GM18505 (cell line): ENCODE results near the gene DIO3.
"Not testable (repeated sequence)": the region's sequence is repeated elsewhere in the genome, so short reads cannot be mapped to it uniquely, and the experiment has no call there.

ENCODE experiments used
- ATAC-seq: cut with Tn5 transposase; IDR thresholded peaks from one replicate; pipeline ENCODE4 v1.9.1; 2021; ENCODE audit not compliant: unreplicated experiment
- POLR2A ChIP-seq: IDR thresholded peaks from 4 replicates; pipeline ENCODE4 v1.6.1; 2011; ENCODE audit warnings: borderline replicate concordance; ENCODE audit not compliant: insufficient read depth, insufficient read length; ENCODE audit errors: extremely low read depth

The DIO3 gene

DNA sequence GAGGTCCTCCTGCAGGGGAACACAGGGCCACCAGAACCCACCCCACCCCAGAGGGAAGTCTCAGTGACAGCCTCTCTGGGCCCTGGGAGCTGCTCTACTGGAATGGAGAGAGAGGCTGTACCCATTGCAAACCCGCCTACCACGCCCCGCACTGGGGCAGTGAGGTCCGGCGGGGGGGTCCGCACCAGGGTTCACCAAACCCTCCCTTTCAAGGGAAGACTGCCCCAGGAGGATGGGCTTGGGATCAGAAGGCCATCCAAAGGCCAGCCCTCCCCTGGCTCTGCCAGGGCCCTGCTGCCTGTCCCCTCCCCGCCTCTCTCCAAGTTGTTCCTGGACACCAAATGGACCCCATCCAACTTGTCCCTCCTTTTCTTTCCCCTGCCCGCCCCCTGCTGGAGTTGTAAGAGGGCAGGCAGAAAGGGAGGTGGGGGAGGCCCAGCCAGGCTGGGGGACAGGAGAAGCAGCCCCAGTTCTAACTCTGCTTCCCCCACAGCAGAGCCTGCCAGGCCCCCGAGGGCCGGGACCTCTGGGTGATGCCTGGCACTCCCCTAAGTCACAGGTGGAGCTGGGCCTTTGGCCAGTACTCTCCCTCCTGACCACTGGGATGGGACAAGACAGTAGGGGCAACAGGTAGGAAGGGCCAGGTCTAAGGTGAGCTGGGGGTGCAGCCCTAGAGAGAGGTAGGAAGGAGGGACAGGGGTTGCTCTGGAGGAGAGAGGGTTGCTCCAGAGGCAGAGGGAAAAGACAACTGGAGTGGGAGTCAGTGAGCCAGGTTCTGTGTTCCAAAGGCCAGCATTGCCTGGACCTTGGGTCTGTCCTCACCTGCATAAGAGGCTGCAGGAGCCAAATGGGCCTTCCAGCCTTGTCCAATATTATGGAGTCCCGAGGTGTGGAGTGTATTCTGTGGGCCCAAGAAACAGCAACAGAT, 3.2 kb upstream of the DIO3 start:
- no peak for TF ChIP-seq POLR2A
- no peak for ATAC-seq

DNA sequence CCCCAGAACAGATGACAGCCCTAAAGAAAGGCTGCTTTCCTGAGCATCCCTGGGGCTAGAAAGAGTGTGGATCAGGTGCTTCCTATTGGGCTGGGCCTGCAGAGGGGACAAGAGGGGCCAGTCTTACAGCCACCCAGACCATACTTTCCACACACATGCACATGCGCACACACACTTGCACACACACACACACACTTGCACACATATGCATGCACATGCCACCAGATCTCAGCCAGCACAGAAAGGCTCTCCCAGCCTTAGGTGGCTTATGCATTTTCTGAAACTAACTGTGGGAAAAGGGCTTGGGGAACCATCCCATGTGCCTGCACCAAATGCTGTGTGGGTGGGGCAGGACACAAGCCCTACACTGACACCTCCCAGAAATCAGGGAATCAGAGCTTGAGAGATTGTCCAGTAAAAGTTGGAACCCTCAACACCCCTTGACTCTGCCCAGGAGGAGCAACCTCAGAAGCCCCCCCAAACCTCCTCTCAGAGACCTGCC, 2.5 kb upstream of the DIO3 start:
- TF ChIP-seq POLR2A: no peak
- ATAC-seq: no peak

DNA sequence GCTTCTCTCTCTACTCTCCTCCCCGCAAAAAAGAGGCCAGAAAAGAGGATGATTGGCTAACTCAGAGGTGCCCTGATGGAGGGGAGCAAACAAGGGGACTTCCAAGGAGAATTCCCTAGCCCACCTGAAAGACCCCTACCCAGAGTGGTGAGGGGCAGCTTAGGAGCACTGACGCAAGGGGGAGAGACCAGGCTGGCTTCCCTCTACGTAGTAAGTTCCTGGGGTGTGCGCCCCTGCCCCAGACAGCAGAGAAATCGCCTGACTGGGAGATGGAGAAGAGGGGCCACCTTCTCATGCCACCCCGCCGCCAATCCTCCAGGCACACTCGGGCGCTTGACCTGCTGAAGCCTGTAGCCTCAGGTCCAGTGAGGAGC, 2.1 kb upstream of the DIO3 start:
- ATAC-seq: no peak
- no peak for TF ChIP-seq POLR2A

- TF ChIP-seq POLR2A: no peak
- no peak for ATAC-seq
Observed at GRCh38 chr14:101559624-101560533, 1.4 kb upstream of the DIO3 start.

DNA sequence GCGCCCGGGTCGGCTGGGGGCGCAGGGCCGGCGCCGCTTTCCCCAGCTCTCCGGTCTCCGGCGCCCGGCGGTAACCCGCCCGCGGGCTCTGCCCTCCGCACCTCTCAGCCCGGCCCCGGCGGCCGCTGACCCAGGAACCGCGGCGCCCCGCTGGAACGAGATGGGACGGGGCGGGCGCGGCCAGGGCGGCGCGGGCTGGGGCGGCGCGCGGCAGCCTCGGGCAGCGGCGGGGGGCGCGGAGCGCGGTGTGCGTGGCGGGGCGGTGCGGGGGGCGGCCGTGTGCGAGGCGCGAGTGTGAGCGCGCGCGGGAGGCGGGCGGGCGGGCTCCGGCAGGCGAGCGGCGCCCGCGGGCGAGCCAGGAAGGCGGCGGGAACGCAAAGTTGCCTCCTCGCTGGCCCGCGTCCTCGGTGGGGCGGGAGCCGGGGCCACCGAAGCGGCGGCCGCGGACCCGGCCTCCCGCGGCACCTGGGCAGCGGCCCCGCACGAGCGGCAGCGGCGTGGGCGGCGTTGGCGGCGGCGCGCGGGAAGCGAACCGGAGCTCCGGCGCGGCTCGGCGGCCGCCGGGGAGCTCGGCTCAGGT, 671 bp upstream of the DIO3 start:
- TF ChIP-seq POLR2A: no peak
- ATAC-seq: no peak

GRCh38 chr14:101561897-101562490, 699 bp downstream of the DIO3 start:
- no peak for TF ChIP-seq POLR2A

DNA sequence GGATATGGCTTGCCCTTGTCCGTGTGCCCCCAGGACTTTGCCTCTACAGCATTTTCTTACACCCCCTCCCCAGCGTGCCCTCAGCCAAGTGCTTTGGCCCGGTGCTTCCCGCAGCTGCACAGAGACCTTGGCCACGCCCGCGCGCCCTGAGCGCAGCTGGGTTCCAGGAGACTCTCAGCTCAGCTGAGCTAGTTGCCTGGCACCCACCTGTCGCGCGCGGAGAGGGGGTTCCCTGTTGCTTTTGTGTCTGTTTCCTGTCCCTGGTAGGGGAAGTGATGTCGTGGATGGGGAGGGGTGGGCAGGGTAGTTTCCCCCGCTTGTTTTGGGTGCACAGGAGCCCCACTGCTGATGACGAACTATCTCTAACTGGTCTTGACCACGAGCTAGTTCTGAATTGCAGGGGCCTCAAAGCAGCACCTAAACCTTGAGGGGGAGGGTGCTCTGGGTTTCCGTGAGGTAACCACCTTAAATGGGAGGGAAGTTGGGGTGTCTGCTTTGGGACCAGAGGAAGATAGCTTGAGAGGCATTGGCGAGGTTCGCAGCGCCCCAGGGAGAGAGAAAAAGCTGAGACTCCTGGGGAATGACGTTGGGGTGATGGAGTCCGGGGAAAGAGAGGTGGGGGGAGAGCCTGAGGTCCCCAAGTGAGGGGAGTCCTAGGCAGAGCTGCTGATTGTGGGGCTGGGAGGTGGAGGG, 1.5 kb downstream of the DIO3 start:
- no peak for ATAC-seq
- TF ChIP-seq POLR2A: no peak

More at GRCh38 chr14:101561897-101562490, 699 bp downstream of the DIO3 start:
- ATAC-seq: no peak

- no peak for ATAC-seq
- no peak for TF ChIP-seq POLR2A
Observed at GRCh38 chr14:101563352-101563653, 2.0 kb downstream of the DIO3 start.

GRCh38 chr14:101563654-101564443, 2.6 kb downstream of the DIO3 start:
- TF ChIP-seq POLR2A: no peak
- ATAC-seq: no peak

GRCh38 chr14:101564444-101564776, 3.1 kb downstream of the DIO3 start:
- no peak for ATAC-seq
- no peak for TF ChIP-seq POLR2A

DNA sequence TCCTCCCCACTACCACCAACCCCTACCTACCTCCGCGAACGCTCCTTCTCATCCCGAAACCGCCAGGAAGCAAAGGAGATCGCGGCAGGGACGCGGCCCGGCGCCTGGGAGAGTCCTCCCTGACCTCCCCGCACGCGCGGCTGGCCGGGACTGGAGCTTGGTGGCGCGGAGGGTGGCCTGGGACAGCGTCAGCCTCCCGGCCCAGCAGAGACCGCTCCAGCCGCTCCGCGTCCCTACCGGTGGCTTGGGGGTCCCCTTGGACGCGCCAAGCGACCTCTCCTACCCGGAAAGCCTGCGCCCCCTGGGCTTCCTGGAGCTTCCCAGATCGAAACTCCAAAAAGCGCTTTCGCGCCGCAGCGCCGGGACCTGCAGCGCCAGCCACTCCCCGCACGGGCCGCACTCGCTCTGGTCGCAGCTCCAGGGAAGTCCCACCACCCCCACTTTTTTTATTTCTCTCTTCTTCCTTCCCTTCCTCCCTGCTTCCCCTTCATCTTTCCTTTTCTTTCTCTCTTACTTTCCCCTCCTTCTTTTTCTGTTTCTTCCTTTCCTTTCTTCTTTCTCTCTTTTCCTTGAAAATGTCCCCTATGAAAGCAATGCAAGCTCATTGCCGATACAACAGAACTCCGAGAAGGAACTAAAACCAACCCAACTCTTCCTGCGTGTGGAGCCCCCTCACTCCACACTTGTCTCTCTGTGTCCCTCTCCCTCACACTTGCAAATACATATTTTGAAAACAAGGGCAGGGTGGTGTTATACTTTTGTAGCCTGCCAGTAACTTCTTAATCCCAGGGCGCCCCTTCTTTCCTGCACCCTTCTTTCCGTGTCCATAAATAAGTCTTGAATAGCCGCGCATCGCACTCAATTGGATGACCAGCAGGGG, 3.8 kb downstream of the DIO3 start:
- no peak for ATAC-seq
- TF ChIP-seq POLR2A: no peak

DNA sequence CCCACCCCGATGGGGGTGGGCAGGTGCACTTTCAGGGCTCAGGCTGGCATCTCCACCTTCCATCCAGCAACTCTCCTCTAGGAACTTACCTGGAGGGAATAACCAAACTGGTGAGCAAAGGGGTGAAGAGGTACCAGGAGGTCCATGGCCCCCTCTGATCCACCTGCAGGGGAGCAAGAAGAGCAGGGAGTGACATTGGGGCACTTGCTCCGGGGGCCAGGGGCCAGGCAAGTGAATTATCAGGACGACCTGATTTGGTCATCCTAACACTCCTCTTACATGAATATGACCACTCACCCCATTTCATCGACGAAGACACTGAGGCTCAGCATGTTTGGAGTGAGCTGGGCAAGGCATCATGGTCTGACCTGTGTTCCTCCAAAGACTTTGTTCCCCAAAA, 6.0 kb downstream of the DIO3 start:
- no peak for TF ChIP-seq POLR2A
- ATAC-seq: no peak

GRCh38 chr14:101571004-101571403, 9.7 kb downstream of the DIO3 start:
- no peak for TF ChIP-seq POLR2A
- no peak for ATAC-seq

- not testable (repeated sequence) for ATAC-seq
Observed at GRCh38 chr14:101572526-101572925, 11.2 kb downstream of the DIO3 start.
